Activated T-cell treated with anti-CD3 and anti-CD28 coated beads for 24 hours (primary cell): ENCODE measurements around the gene SORCS2.

ENCODE experiments used
- DNase-seq: peaks from one replicate; pipeline ENCODE4 v3.0.0-alpha.2; 2020; ENCODE audit warnings: low read depth

Gene SORCS2

GRCh38 chr4:7766661-7767345, 574.5 kb downstream of the SORCS2 start:
- no peak for DNase-seq

GRCh38 chr4:7767526-7767925, 575.2 kb downstream of the SORCS2 start:
- no peak for DNase-seq

- no peak for DNase-seq
Measured at GRCh38 chr4:7767966-7768365, 575.6 kb downstream of the SORCS2 start.

GRCh38 chr4:7768736-7769135, 576.4 kb downstream of the SORCS2 start:
- DNase-seq, result no peak

GRCh38 chr4:7769396-7770223, 577.3 kb downstream of the SORCS2 start:
- DNase-seq, result no peak

GRCh38 chr4:7770224-7771050, 578.1 kb downstream of the SORCS2 start:
- DNase-seq, result no peak

GRCh38 chr4:7771056-7771455, 578.7 kb downstream of the SORCS2 start:
- DNase-seq, result peak; percentile 27

GRCh38 chr4:7771541-7772507, 579.5 kb downstream of the SORCS2 start:
- no peak for DNase-seq

- DNase-seq, result no peak
Measured at GRCh38 chr4:7772711-7773385, 580.5 kb downstream of the SORCS2 start.

GRCh38 chr4:7773401-7774180, 581.3 kb downstream of the SORCS2 start:
- no peak for DNase-seq

GRCh38 chr4:7774301-7775294, 582.3 kb downstream of the SORCS2 start:
- DNase-seq, result no peak

GRCh38 chr4:7775396-7775795, 583.1 kb downstream of the SORCS2 start:
- DNase-seq, result no peak

GRCh38 chr4:7777017-7777710, 584.8 kb downstream of the SORCS2 start:
- no peak for DNase-seq

- DNase-seq, result no peak
Measured at GRCh38 chr4:7777871-7778509, 585.7 kb downstream of the SORCS2 start.

- no peak for DNase-seq
Measured at GRCh38 chr4:7778510-7779431, 586.4 kb downstream of the SORCS2 start.

GRCh38 chr4:7779432-7779768, 587.1 kb downstream of the SORCS2 start:
- no peak for DNase-seq
